NCI-H2029 treated with DMSO at 0.1 percent for 48 hours (cell line): ENCODE measurements around the gene TMEM179.

ENCODE experiments used
- DNase-seq: peaks from one replicate; lab custom pipeline; 2025; lab: John Stamatoyannopoulos, UW

Gene TMEM179

GRCh38 chr14:104567957-104568225 lies 36.7 kb downstream of the TMEM179 start:
- DNase-seq = no peak

GRCh38 chr14:104567141-104567956 lies 37.2 kb downstream of the TMEM179 start:
- DNase-seq = no peak

- DNase-seq = no peak
These were observed 39.6 kb downstream of the TMEM179 start for GRCh38 chr14:104564744-104565679.

- no peak for DNase-seq
These were observed 40.6 kb downstream of the TMEM179 start for GRCh38 chr14:104563742-104564615.

GRCh38 chr14:104563191-104563741 lies 41.3 kb downstream of the TMEM179 start:
- DNase-seq = no peak

- no peak for DNase-seq
These were observed 42.0 kb downstream of the TMEM179 start for GRCh38 chr14:104562606-104563005.

- DNase-seq = no peak
These were observed 42.7 kb downstream of the TMEM179 start for GRCh38 chr14:104561632-104562495.

- no peak for DNase-seq
These were observed 43.4 kb downstream of the TMEM179 start for GRCh38 chr14:104561124-104561557.

- no peak for DNase-seq
These were observed 44.0 kb downstream of the TMEM179 start for GRCh38 chr14:104560586-104560945.

- DNase-seq = no peak
These were observed 44.6 kb downstream of the TMEM179 start for GRCh38 chr14:104559804-104560585.

GRCh38 chr14:104559028-104559803 lies 45.4 kb downstream of the TMEM179 start:
- DNase-seq = no peak

GRCh38 chr14:104558231-104559027 lies 46.1 kb downstream of the TMEM179 start:
- no peak for DNase-seq

- DNase-seq = no peak
These were observed 46.8 kb downstream of the TMEM179 start for GRCh38 chr14:104557766-104558165.

GRCh38 chr14:104557086-104557485 lies 47.5 kb downstream of the TMEM179 start:
- no peak for DNase-seq

- no peak for DNase-seq
These were observed 48.1 kb downstream of the TMEM179 start for GRCh38 chr14:104556256-104557021.

GRCh38 chr14:104555430-104556255 lies 48.9 kb downstream of the TMEM179 start:
- no peak for DNase-seq
